ENCODE results near the gene SLC25A1.
"Not testable (repeated sequence)": the region's sequence is repeated elsewhere in the genome, so short reads cannot be mapped to it uniquely, and the experiment has no call there.

- TF ChIP-seq POLR2A (IDR thresholded peaks at IDR 0.05; ENCODE audit: low read length); GATA1 (IDR thresholded peaks at IDR 0.05; ENCODE audit: low read depth, low read length): not testable (repeated sequence)
Observed at GRCh38 chr22:19156109-19156508, 22.4 kb downstream of the SLC25A1 start.

Measured in erythroblast (primary cell).